NCI-H2227 (cell line): Measurements from ENCODE around the gene RPS6KA6.
"Not testable (repeated sequence)": the region's sequence is repeated elsewhere in the genome, so short reads cannot be mapped to it uniquely, and the experiment has no call there.

Experiments
- DNase-seq: peaks from one replicate; lab custom pipeline; 2025; ENCODE audit not compliant: unreplicated experiment; lab: John Stamatoyannopoulos, UW

The RPS6KA6 gene

GRCh38 chrX:84165711-84166110 is 22.3 kb downstream of the RPS6KA6 start:
- DNase-seq: no peak

DNA sequence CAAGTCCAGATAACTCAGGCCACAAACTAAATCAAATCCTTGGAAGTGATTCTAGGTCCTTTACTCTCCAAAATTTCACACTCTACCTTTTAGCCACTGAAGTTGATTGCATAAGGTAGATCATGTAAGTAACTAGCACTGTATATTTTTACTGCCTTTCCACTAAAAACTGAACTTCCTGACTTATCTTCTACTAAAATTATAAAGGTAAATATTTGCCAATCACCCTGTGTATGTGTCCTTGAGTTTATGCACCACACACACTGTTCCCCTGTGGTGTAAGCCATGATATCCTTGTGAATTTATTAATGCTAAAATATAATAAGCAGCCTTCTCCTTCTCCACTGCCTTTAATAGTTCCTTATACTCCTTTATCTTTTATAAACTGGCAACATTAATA is 25.6 kb downstream of the RPS6KA6 start:
- DNase-seq: no peak

DNA sequence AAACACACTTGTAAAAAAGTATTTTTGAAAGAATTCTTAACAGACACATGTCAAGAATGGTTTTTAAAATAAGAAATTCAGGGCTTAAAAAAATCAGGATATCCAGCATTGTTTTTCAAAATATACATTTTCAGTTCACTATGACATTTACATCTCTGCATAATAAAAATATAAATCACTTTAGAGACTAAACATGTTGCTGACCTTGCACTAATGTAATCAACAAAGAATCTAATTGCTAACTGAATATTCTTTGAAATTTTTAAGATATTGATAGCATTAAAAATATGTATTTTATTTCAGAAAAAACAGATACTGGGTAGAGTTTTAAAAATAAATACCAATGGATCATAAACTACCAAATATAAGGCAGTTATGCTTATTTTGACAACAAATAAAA is 26.4 kb downstream of the RPS6KA6 start:
- DNase-seq: no peak

- DNase-seq: no peak
Observed at GRCh38 chrX:84160736-84161135, 27.3 kb downstream of the RPS6KA6 start.

DNA sequence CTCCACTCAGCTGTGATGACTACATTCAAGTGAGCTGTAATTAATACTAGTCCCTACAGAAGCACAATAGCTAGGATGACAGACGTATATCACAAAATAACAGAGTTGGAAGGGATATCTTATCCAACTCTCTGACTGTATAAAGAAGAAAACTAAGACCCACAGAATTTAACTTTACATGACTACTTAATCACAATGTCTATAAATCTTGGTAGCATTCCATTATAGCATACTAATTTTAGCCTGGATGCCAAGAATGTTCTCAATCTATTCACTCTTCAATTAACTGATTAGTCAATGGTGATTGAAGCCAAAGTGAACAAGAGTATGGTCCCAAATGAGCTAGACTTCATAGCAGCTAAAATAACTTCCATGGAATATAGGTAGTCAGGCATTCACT is 31.2 kb downstream of the RPS6KA6 start:
- DNase-seq: no peak

GRCh38 chrX:84155938-84156337 is 32.1 kb downstream of the RPS6KA6 start:
- DNase-seq: no peak

DNA sequence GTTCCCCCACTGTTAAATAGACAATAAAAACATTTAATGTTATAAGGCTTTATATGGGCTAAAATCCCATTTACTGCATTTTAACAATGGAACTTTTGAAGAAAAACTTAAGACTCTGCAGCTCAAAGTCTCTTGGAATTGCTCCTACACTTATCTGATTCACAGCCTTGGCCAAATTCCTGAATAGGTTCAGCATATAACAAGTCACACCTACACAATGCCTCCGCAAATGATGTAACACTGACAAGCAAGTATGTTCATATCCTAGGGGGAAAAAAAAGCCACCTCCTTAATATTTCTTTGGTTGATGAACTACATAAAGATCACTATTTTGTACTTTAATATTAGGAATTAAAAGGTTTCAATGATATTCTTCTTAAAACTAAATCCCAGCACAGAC is 34.5 kb downstream of the RPS6KA6 start:
- no peak for DNase-seq

DNA sequence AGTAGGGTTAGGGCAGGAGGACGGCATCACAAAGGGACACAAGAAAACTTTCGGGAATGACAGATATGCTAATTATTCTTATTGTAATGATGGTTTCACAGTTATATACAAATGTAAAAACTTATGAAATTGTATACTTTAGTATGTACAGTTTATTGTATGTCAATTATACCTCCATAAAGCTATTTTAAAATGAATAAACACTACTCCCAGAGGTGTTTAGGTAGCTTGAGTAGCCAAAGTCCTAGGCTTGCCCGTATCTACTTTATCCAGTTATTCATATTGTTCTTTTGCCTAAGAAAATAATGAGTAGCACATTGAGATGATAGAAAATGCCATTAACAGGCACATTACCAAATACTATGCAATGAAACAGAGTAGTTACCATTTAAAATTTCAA is 43.0 kb downstream of the RPS6KA6 start:
- no peak for DNase-seq

GRCh38 chrX:84144281-84144680 is 43.7 kb downstream of the RPS6KA6 start:
- DNase-seq: no peak

DNA sequence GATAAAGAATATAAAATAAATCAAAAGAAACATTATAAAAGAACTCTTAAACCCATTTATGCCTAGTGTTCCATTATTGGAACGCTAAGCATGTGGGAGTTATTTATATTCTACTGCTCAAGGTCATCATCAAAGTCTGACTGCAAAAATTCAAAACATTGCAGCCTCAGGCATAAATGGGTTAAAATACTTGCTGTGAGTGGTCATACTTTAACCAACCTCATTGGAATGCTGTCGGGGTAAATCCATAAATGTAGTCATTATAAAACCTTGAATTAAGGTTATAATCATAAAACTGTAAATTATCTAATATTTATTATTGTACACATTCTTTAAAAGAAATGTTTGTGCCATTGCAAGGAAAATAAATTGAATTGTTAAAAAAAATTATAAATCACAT is 55.0 kb downstream of the RPS6KA6 start:
- DNase-seq: no peak

- no peak for DNase-seq
Observed at GRCh38 chrX:84123585-84123984, 64.4 kb downstream of the RPS6KA6 start.

DNA sequence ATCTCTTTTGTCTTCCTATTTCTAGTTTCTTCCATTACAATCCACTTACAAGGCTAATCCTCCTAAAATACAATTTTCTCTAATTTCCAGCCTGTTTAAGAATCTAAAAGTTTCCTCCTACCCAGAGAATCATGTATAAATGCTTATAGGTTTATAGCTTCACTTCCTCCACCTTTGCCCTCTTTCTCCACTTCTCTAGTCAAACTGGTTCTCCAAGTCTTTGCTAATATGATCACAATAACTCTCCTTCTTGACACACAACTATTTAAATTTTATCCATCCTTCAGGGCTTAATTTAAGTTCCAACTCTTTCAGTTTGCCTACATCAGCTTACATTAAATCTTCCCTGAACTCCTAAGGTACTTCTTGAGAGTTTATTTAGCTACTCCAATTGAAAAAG is 69.2 kb downstream of the RPS6KA6 start:
- DNase-seq: no peak

DNA sequence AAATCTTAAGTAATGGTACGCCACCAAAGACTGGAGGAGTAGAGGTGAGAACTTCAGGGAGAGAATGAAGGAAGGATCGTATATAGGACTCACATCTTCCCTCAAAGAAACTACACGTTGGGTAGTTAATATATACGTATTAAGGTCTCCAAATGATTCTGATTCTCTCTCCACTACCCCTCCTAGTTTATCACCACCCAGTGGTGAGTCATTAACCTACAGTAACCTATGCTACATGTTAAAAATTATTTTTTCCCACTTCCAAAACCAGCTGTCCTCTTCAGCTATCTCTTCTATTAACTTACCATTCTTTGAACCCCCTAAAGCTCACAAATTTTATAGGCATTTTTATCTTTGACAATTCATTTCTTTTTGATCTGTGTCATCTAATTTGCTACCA is 69.7 kb downstream of the RPS6KA6 start:
- DNase-seq: no peak

GRCh38 chrX:84108584-84108983 is 79.4 kb downstream of the RPS6KA6 start:
- no peak for DNase-seq

DNA sequence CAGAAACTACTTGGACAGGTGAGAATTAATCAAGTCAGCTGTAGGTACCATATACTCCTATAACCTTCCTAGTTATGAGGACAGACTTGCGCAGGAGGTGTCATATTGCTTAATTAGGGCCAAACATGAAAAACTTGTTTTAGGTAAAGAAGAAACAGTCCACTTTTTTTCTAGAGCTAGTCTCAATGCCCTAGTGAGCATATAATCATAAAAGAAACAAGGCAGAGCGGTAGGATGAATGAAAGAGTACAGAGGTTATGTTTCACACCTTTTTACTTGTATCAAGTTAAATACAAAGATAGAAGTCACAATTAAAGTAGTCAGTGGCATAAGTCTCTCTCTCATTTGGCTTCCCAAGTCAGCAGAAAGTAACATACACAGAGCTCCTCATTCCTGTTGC is 88.9 kb downstream of the RPS6KA6 start:
- no peak for DNase-seq

- DNase-seq: not testable (repeated sequence)
Observed at GRCh38 chrX:84079479-84080197, 108.4 kb downstream of the RPS6KA6 start.

GRCh38 chrX:84078991-84079390 is 109.0 kb downstream of the RPS6KA6 start:
- DNase-seq: no peak

GRCh38 chrX:84064814-84065213 is 123.2 kb downstream of the RPS6KA6 start:
- DNase-seq: no peak

DNA sequence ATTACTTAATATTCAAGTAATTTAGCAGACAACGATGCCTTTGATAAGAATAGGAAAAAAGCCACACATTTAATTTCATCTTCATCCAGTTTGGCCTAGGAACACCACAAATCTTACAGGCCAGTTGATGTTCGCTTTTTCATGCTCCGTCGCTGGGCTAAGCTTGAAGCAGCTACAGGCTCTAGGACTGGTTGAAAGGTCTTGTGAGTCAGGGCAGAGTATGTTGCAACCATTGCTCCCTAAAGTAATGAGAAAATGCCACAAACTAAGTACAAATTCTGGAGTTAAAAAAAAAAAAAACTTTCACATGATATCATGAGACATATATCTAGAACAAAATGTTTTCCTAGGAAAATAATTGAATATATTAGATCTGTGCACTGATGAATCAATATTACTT is 123.8 kb downstream of the RPS6KA6 start:
- DNase-seq: no peak

DNA sequence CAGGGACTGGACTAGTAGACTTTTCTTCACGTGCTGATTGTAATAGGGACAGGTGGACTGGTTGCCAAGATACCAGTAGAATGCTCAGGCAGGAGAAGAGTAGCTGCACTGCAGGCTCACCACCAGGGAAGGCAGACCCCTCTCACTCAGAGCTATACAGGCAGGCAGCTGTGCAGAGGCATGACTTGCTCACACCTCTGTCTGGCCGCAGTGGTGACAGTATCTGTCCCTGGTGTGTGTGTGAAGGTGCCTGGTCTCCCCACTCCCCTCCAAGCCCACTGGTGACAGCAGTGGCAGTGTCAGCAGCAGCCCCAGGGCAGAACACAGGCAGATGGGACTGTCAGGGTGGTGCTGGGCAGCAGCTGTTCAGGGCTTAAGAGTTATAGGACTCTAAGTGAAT is 140.7 kb downstream of the RPS6KA6 start:
- no peak for DNase-seq

GRCh38 chrX:84046403-84046984 is 141.5 kb downstream of the RPS6KA6 start:
- DNase-seq: peak; percentile 9

- DNase-seq: no peak
Observed at GRCh38 chrX:84044051-84044450, 143.9 kb downstream of the RPS6KA6 start.
